Breast epithelium (tissue), 4 donors: ENCODE measurements around the gene ELOB. TPM values are rescaled to one million over a fixed set of nuclear protein-coding genes. Genes with fewer than 3 reads are reported as not detected.

ENCODE experiments used
- DNase-seq, 2 donors: peaks; one replicate each; pipeline ENCODE4 v3.0.0-alpha.2; 2019; ENCODE audit warnings: low spot score in 2 of 2
- H3K27ac ChIP-seq, 2 donors: fragments of 200-600 bp; sonication (generic) in 1 of 2; one replicate each; pipeline ENCODE4 v1.5.1; 2016 to 2019; ENCODE audit warnings: mild to moderate bottlenecking in 1 of 2
- H3K27me3 ChIP-seq, 2 donors: fragments of 200-600 bp; sonication (generic) in 1 of 2; one replicate each; pipeline versions ENCODE4 v1.5.1 to v1.6.0; 2017 to 2019; ENCODE audit warnings: control low read depth in 1 of 2, mild to moderate bottlenecking in 1 of 2
- H3K36me3 ChIP-seq: fragments of 200-600 bp; one replicate; pipeline ENCODE4 v1.5.1; 2019
- H3K4me1 ChIP-seq, 2 donors: fragments of 200-600 bp; sonication (generic); one replicate each; pipeline ENCODE4 v1.5.1; 2016 to 2019; ENCODE audit warnings: control low read depth in 1 of 2
- H3K4me3 ChIP-seq, 3 donors: fragments of 200-600 bp; sonication (generic); 1 replicate in 2 of 3; 2 replicates in 1 of 3; pipeline ENCODE4 v1.5.1; 2016 to 2019; ENCODE audit warnings: mild to moderate bottlenecking in 3 of 3, moderate library complexity in 2 of 3
- H3K9me3 ChIP-seq, 2 donors: fragments of 200-600 bp; sonication (generic) in 1 of 2; one replicate each; pipeline ENCODE4 v1.5.1; 2016 to 2019; ENCODE audit warnings: control low read depth in 1 of 2
- CTCF ChIP-seq, 3 donors: fragments of 450-650 bp; IDR thresholded peaks; one replicate each; pipeline ENCODE4 v1.5.1; 2016 to 2017; ENCODE audit warnings: antibody characterized with exemption in 3 of 3, mild to moderate bottlenecking in 3 of 3, moderate library complexity in 3 of 3
- POLR2A ChIP-seq: fragments of 450-650 bp; IDR thresholded peaks from one replicate; pipeline ENCODE4 v1.6.1; 2016; ENCODE audit warnings: antibody characterized with exemption, mild to moderate bottlenecking, moderate library complexity
- POLR2AphosphoS5 ChIP-seq, 3 donors: sonication (generic); formaldehyde crosslinking; IDR thresholded peaks; one replicate each; pipeline ENCODE4 v1.6.1; 2017; ENCODE audit warnings: antibody characterized with exemption in 3 of 3
- intact Hi-C: fragments of 100-400 bp; cut with DNase I; formaldehyde crosslinking; loops from one replicate; pipeline ENCODE4 v1.15.1; 2023; ENCODE audit warnings: low total_unique reads
- total RNA-seq, 3 donors: library from RNA; depleted of rRNA; stranded (reverse); fragments of >200 nt; gene quantifications; one replicate each; pipeline ENCODE4 v1.1.0, GENCODE V29; 2016

ELOB gene
- total RNA-seq, 3 donors from 2014 or later = 147 to 292 (median 230) TPM

- no peaks in the 10 kb centered on the region for H3K36me3 ChIP-seq
- intact Hi-C loops = no loop called here
- TF ChIP-seq CTCF (IDR thresholded peaks at IDR 0.05) = no peak
- no peak for TF ChIP-seq POLR2AphosphoS5 (IDR thresholded peaks at IDR 0.05)
- TF ChIP-seq POLR2A = no peak
- no peak overlapping the region for H3K4me3 ChIP-seq
- H3K4me1 ChIP-seq = no peaks in the 10 kb centered on the region
- no peaks in the 10 kb centered on the region for H3K9me3 ChIP-seq
- H3K27ac ChIP-seq = no peak overlapping the region
- peaks cover 0 to 25% of the 10 kb centered on the region in 2 donors for H3K27me3 ChIP-seq
- DNase-seq = no peak
Observed at GRCh38 chr16:2795395-2796143, 18.5 kb upstream of the ELOB start.

GRCh38 chr16:2792940-2793339 is 15.9 kb upstream of the ELOB start:
- Histone ChIP-seq H3K27me3 (peaks cover 0 to 17% of the 10 kb centered on the region in 2 donors), H3K36me3 (no peaks in the 10 kb centered on the region), H3K27ac (no peak overlapping the region), H3K4me1 (no peaks in the 10 kb centered on the region), H3K4me3 (no peak overlapping the region), H3K9me3 (no peaks in the 10 kb centered on the region)
- TF ChIP-seq CTCF (IDR thresholded peaks at IDR 0.05) (no peak), POLR2A (no peak), POLR2AphosphoS5 (IDR thresholded peaks at IDR 0.05) (no peak)
- DNase-seq = no peak
- intact Hi-C loops = no loop called here

GRCh38 chr16:2791174-2791573 is 14.1 kb upstream of the ELOB start:
- no peaks in the 10 kb centered on the region for H3K36me3 ChIP-seq
- H3K9me3 ChIP-seq = no peaks in the 10 kb centered on the region
- no peak overlapping the region for H3K27ac ChIP-seq
- no peak for TF ChIP-seq POLR2AphosphoS5 (IDR thresholded peaks at IDR 0.05)
- no peak for TF ChIP-seq CTCF (IDR thresholded peaks at IDR 0.05)
- TF ChIP-seq POLR2A = no peak
- intact Hi-C loops = no loop called here
- no peak overlapping the region for H3K4me3 ChIP-seq
- H3K27me3 ChIP-seq = peaks cover 0 to 29% of the 10 kb centered on the region in 2 donors
- DNase-seq = no peak
- no peaks in the 10 kb centered on the region for H3K4me1 ChIP-seq

GRCh38 chr16:2790631-2791030 is 13.6 kb upstream of the ELOB start:
- no peak overlapping the region for H3K27ac ChIP-seq
- no peak overlapping the region for H3K4me3 ChIP-seq
- H3K36me3 ChIP-seq = no peaks in the 10 kb centered on the region
- H3K9me3 ChIP-seq = no peaks in the 10 kb centered on the region
- TF ChIP-seq POLR2AphosphoS5 (IDR thresholded peaks at IDR 0.05) (no peak), CTCF (IDR thresholded peaks at IDR 0.05) (no peak)
- no peak for DNase-seq
- intact Hi-C loops = no loop called here
- H3K4me1 ChIP-seq = no peaks in the 10 kb centered on the region
- peaks cover 1 to 34% of the 10 kb centered on the region in 2 donors for H3K27me3 ChIP-seq

- no peak for DNase-seq
- H3K4me3 ChIP-seq = no peak overlapping the region
- no peaks in the 10 kb centered on the region for H3K9me3 ChIP-seq
- H3K36me3 ChIP-seq = no peaks in the 10 kb centered on the region
- H3K27me3 ChIP-seq = peaks cover 2 to 40% of the 10 kb centered on the region in 2 donors
- no peak overlapping the region for H3K27ac ChIP-seq
- TF ChIP-seq CTCF (IDR thresholded peaks at IDR 0.05) (no peak), POLR2A (no peak), POLR2AphosphoS5 (IDR thresholded peaks at IDR 0.05) (no peak)
- intact Hi-C loops = loop anchor here (1.0 kb wide), 1 partner anchor 10 kb away; no protein-coding TSS in a partner anchor
- H3K4me1 ChIP-seq = peaks cover 0 to 6% of the 10 kb centered on the region in 2 donors
Observed at GRCh38 chr16:2787961-2788360, 10.9 kb upstream of the ELOB start.
